Peyer's patch (tissue), 4 donors: ENCODE measurements around the gene GOLGA8B.

Experiments
- CTCF ChIP-seq, 6 experiments: fragments of 450-650 bp in 4 of 6; fragments of 200-600 bp in 2 of 6; sonication (generic) in 1 of 6; IDR thresholded peaks; one replicate each; pipeline ENCODE4 v1.5.1; 2017 to 2019; ENCODE audit warnings: antibody characterized with exemption in 6 of 6, mild to moderate bottlenecking in 3 of 6, moderate library complexity in 1 of 6
- POLR2A ChIP-seq, 2 donors: fragments of 450-650 bp; IDR thresholded peaks; one replicate each; pipeline ENCODE4 v1.5.1; 2017; ENCODE audit warnings: antibody characterized with exemption in 2 of 2, mild to moderate bottlenecking in 2 of 2, moderate library complexity in 2 of 2

GRCh38 chr15:34613997-34614396, 30.5 kb upstream of the GOLGA8B start:
- no peak for TF ChIP-seq CTCF (IDR thresholded peaks at IDR 0.05)
- TF ChIP-seq POLR2A (IDR thresholded peaks at IDR 0.05) = no peak
